ENCODE data around the gene CWC25.
"Not testable (repeated sequence)": the region's sequence is repeated elsewhere in the genome, so short reads cannot be mapped to it uniquely, and the experiment has no call there.

Gene CWC25

GRCh38 chr17:38852771-38853291 is 27.7 kb upstream of the CWC25 start:
- DNase-seq = peak; percentile 8

DNA sequence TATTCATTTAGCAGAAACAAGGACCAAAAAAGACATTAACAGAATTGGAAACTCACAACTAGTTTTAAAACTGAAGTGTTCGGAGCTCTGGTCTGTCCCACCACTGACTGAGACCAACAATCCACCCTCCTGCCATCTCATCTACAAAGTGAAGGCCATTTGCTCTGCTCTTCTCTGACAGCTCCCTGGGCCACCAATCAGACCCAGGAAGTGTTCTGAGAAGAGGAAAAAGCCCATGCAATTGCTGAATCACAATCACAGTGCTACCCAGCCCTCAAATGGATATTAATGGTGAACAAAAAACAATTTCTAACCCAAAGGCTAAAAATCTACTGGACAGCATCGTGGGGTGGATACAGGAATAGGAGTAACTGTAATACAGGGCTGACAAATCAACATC is 26.3 kb upstream of the CWC25 start:
- no peak for DNase-seq

DNA sequence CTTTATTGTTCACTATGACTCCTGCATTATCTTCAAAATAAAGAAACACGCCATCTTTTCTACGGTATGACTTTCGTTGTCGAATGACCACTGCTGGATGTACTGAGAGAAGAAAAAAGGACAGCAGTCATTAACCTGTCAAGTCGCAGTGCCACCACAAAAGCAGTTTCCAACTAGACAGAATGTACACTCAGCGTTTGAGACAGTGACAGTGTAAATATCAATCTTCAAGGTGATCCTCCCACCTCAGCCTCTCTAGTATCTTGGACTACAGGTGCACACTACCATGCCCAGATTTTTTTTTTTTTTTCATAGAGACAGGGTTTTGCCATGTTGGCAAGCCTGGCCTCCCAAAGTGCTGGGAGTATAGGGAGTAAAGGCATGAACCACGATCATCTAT is 25.3 kb upstream of the CWC25 start:
- DNase-seq = no peak

GRCh38 chr17:38848939-38849605 is 24.0 kb upstream of the CWC25 start:
- no peak for DNase-seq

- DNase-seq = no peak
Measured at GRCh38 chr17:38848557-38848891, 23.4 kb upstream of the CWC25 start.

GRCh38 chr17:38844261-38844757 is 19.2 kb upstream of the CWC25 start:
- no peak for DNase-seq

- no peak for DNase-seq
Measured at GRCh38 chr17:38825762-38826247, 684 bp upstream of the CWC25 start.

DNA sequence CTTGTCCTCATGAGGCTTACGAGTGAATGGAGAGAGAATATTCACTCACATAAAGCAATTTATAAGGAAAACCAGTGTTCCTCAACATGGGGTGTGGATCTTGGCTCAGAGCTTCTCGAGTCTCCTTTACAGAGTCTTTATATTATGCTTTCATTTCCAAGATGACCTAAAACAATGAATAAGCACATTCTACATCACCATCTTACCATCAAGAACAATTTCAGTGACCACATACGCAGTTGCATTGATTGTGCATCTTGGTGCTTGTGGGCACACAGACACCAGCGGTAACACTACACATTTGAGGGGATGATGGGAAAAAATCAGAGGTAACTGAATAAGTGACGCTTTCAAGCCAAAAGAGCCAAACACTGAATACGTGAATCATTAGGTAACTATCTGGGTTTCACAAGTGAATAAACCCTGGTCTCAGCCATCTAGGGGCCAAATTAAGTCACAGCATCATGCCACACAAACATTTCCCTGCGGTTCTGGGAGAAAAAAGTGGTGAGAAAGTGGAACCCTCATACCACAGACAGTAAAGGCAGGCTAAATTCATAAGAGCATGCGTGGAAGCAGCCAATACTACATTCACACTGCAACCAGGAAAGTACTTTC is 9.4 kb downstream of the CWC25 start:
- DNase-seq = no peak

DNA sequence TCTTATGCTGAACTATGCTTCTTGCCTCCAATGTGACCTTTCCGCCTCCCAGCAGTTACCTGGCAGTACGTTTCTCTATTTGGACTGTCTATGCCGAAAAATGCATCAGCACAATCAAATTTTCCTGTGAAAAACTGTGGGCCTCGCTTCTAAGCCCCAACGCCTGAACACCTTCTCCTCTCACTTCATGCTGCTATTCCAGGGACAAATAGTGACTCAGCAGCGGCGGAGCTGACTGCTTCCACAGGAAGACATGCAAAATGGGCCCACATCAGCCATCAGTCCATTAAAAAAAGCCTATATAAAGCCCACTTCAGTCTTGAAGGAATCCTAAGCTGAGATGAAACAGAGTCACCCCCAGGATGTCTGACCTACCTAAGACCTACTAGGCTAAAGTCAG is 15.3 kb downstream of the CWC25 start:
- no peak for DNase-seq

DNA sequence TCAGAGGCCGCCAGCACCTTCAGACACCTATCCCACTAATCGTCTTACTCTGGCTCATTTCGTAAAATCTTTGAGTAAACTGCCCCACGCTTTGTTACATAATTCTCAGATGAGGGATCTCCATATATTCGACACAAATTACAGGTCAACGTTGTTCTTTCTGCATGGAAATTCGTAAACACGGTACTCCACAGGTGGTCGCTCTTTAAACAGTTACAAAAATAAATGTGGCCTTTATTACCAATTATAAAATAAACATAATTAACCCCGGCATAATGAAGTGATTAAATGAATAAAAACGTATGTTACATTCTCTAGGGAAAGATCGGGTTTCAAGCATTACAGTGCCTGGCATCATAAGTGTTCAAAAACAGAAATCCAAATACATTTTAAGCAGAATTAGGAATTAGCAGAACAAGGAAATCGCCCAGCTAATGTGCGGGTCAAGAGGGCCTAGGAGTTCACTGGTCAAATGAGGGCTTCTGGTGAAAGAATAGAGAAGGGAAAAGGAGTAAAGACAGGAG is 24.8 kb downstream of the CWC25 start:
- no peak for DNase-seq

DNA sequence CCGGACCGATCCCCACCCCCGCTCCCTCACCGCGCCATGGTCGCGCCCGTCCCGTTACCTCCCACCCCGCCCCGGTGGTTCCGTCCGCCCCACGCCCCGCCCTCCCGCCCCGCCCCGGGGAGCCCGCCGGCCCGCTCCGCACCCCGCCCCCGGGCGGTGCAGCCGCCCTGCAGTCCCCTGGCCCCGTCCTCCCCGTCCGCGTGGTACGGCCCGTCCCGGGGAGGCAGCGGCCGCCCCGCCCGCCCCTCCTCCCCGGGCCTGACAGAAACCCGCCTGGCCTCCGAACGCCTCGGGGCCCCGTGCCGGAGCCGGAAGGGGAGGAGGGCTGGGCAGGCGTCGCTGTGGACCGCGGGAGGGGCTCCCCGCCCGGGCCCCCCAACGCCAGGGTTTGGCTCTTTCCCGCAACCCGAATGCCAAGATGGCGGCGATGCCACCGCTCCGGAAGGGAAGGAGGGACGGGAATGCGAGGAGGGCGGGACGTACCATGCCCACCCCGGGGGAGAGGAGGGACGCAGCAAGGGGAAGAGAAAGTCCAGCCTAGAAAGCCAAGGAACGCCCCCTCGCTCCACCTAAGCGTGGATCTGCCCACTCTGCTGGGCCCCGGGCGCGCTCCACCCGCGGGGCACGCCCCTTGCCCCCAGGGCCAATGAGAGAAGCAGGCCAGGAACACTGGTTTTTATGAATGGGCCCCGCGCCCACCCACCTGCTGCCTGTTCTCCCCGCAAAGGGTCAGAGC is 25.5 kb downstream of the CWC25 start, which contains the start of gene PIP4K2B:
TSS of gene PIP4K2B (minus strand) at position 56 of the 736 bp plus-strand sequence. CDS start 132 bp downstream, outside the sequence.
- peak; percentile 91 for DNase-seq

GRCh38 chr17:38798614-38799500 is 26.3 kb downstream of the CWC25 start:
- peak; percentile 37 for DNase-seq

- DNase-seq = no peak
Measured at GRCh38 chr17:38797828-38798227, 27.3 kb downstream of the CWC25 start.

GRCh38 chr17:38797158-38797490 is 28.0 kb downstream of the CWC25 start:
- DNase-seq = no peak

GRCh38 chr17:38796451-38797157 is 28.5 kb downstream of the CWC25 start:
- DNase-seq = no peak

DNA sequence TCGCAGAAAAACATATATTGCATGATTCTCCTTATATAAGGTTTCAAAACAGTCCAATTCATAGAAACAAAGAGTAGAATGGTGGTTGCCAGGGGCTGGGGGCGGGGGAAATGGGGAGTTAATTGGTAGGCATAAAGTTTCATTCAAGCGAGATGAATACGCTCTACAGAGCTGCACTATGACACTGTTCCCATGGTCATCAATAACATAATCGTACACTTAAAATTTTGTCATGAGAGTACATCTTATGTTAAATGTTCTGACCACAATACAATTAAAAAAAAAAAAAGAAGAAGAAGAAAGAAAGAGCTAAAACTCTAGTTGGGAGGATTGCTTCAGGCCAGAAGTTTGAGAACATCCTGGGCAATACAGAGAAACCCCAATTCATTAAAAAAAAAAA is 30.9 kb downstream of the CWC25 start:
- DNase-seq = no peak

DNA sequence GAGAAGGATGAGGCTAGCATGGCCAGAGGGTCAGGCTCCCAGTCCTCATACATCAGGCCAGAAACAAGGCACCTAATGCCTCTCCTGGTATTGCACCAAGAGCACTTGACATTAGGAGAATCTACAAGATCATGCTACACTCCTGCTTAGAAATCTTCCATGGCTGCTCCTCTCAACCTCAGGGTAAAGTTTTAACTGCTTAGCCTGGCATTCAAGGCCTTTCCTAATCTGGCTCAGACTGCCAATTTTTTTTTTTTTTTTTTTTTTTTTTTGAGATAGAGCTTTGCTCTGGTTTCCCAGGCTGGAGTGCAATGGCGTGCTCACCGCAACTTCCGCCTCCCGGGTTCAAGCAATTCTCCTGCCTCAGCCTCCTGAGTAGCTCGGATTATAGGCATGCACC is 34.0 kb downstream of the CWC25 start:
- DNase-seq = no peak

DNA sequence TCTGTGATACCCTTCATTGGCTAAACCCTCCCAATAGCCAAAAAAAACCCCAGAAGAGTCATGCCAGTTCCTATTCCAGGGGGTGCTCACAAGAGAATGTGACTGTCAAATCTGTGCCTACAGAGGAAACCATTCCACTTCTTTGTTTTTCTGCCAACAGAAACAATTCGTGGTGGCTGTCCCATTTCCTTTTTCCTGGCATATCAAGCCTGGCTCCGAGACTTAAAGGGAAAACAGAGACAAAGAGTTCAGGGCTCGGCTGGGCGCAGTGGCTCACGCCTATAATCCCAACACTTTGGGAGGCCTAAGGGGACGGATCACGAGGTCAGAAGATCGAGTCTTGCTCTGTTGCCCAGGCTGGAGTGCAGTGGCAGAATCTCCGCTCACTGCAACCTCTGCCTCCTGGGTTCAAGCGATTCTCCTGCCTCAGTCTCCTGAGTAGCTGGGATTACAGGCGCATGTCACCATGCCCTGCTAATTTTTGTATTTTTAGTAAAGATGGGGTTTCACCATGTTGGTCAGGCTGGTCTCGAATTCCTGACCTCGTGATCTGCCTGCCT is 34.9 kb downstream of the CWC25 start:
- DNase-seq = not testable (repeated sequence)

- no peak for DNase-seq
Measured at GRCh38 chr17:38789185-38789584, 35.9 kb downstream of the CWC25 start.

- DNase-seq = not testable (repeated sequence)
Measured at GRCh38 chr17:38787999-38788398, 37.1 kb downstream of the CWC25 start.

- DNase-seq = no peak
Measured at GRCh38 chr17:38786372-38786771, 38.7 kb downstream of the CWC25 start.
